Neural progenitor cell (in vitro differentiated cells): ENCODE results near the gene CAV3. TPM values are rescaled to one million over a fixed set of nuclear protein-coding genes. Genes with fewer than 3 reads are reported as not detected.
A peak's percentile ranks its signal among the peaks of the same experiment; 100 is the strongest.
"Not testable (repeated sequence)": the region's sequence is repeated elsewhere in the genome, so short reads cannot be mapped to it uniquely, and the experiment has no call there.

ENCODE experiments used
- DNase-seq: peaks from one replicate; pipeline ENCODE4 v3.0.0-alpha.2; 2016; ENCODE audit warnings: low spot score
- H2AFZ ChIP-seq: fragments of 200-600 bp; sonication (generic); replicated peaks from 2 replicates; pipeline ENCODE4 v1.6.1; 2016; ENCODE audit warnings: antibody characterized with exemption
- H3F3A ChIP-seq: fragments of 200-600 bp; sonication (generic); 2 replicates; pipeline ENCODE4 v1.6.1; 2016; ENCODE audit warnings: antibody characterized with exemption, low read depth
- H3K27ac ChIP-seq: fragments of 200-600 bp; sonication (generic); 2 replicates; pipeline ENCODE4 v1.5.1; 2016; ENCODE audit warnings: mild to moderate bottlenecking
- H3K27me3 ChIP-seq: fragments of 200-600 bp; sonication (generic); 2 replicates; pipeline ENCODE4 v1.6.1; 2016; ENCODE audit warnings: mild to moderate bottlenecking, moderate library complexity
- H3K36me3 ChIP-seq: fragments of 200-600 bp; sonication (generic); 2 replicates; pipeline ENCODE4 v1.5.1; 2016
- H3K4me1 ChIP-seq: fragments of 200-600 bp; sonication (generic); 2 replicates; pipeline ENCODE4 v1.6.1; 2016; ENCODE audit warnings: mixed run types
- H3K4me2 ChIP-seq: fragments of 200-600 bp; sonication (generic); 2 replicates; pipeline ENCODE4 v1.6.1; 2016
- H3K4me3 ChIP-seq: fragments of 200-600 bp; sonication (generic); 2 replicates; pipeline ENCODE4 v1.5.1; 2016
- H3K79me2 ChIP-seq: fragments of 200-600 bp; sonication (generic); 2 replicates; pipeline ENCODE4 v1.6.1; 2016; ENCODE audit warnings: low read depth
- H3K9ac ChIP-seq: fragments of 200-600 bp; sonication (generic); 2 replicates; pipeline ENCODE4 v1.6.1; 2016
- H3K9me3 ChIP-seq: fragments of 200-600 bp; sonication (generic); 2 replicates; pipeline ENCODE4 v1.5.1; 2016; ENCODE audit warnings: low read depth
- H4K20me1 ChIP-seq: fragments of 200-600 bp; sonication (generic); 2 replicates; pipeline ENCODE4 v1.6.1; 2016; ENCODE audit warnings: low read depth
- H3K27ac Mint-ChIP-seq: 3 replicates; pipeline ENCODE4 v1.8.0; 2021; ENCODE audit warnings: mixed read lengths
- H3K27me3 Mint-ChIP-seq: 2 replicates; pipeline ENCODE4 v1.8.0; 2022; ENCODE audit warnings: low read depth, mild to moderate bottlenecking, inconsistent platforms, moderate library complexity, mixed read lengths; ENCODE audit not compliant: insufficient read depth
- H3K36me3 Mint-ChIP-seq: 3 replicates; pipeline ENCODE4 v1.8.0; 2021; ENCODE audit warnings: mixed read lengths
- H3K4me1 Mint-ChIP-seq: 3 replicates; pipeline ENCODE4 v1.8.0; 2021; ENCODE audit warnings: mixed read lengths
- H3K4me3 Mint-ChIP-seq: 3 replicates; pipeline ENCODE4 v1.8.0; 2021; ENCODE audit warnings: mild to moderate bottlenecking, moderate library complexity, mixed read lengths
- H3K9me3 Mint-ChIP-seq: 3 replicates; pipeline ENCODE4 v1.8.0; 2020; ENCODE audit warnings: mixed read lengths
- EZH2 ChIP-seq: fragments of 200-600 bp; sonication (generic); IDR thresholded peaks from 2 replicates; pipeline ENCODE4 v1.6.1; 2017; ENCODE audit warnings: antibody characterized with exemption, mild to moderate bottlenecking, moderate library complexity
- EZH2phosphoT487 ChIP-seq: fragments of 200-600 bp; sonication (generic); IDR thresholded peaks from 2 replicates; pipeline ENCODE4 v1.6.1; 2017; ENCODE audit warnings: antibody characterized with exemption
- total RNA-seq: library from RNA; depleted of rRNA; stranded (reverse); fragments of >200 nt; gene quantifications from 2 replicates; pipeline ENCODE4 v1.2.3, GENCODE V29; 2015; ENCODE audit warnings: low replicate concordance
- TF ChIP-seq, protein P1 (sequence below): fragments of 200-600 bp; sonication (generic); IDR thresholded peaks from 2 replicates; pipeline ENCODE4 v1.5.1; 2017; ENCODE audit warnings: antibody characterized with exemption, mild to moderate bottlenecking

CAV3 gene
- total RNA-seq = not detected in 2 replicates

DNA sequence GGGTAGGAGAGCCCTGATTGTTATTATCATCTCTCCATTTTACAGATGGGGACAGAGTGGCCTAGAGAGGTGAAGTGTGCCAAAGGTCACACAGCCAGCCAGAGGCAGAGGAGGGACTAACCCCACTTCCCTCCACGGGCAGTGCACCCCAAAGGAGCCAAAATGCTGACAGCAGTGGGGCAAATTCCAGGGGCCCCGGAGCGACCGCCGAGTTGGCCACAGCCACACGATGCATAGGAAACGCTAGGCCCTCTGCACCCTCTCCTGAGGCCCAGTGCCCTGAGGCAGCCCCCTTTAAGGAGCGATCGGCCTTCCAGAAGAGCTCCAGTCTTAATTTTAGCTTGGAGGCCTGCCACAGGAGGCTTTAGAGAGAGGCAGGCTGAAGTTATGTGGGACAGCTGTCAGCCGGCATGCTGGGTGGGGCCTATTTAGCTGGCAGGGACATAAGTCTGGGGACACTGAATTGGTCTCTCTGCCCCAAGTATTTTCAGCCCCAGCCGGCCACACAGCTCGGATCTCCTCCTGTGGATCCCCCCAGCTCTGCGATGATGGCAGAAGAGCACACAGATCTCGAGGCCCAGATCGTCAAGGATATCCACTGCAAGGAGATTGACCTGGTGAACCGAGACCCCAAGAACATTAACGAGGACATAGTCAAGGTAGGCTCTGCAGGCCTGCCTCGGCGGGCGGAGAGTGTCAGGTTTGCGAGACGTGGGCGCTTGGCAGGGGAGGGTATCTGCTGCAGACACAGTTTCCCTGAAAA lies at the start of gene CAV3:
TSS of gene CAV3 (plus strand) at position 471 of the 763 bp plus-strand sequence. CDS start at position 546, 75 bp downstream.
- H3K36me3 ChIP-seq = no peaks in the 10 kb centered on the region
- H3K9ac ChIP-seq = no peak within 1 kb of the TSS
- H3K4me3 Mint-ChIP-seq = no peak within 1 kb of the TSS
- H3K27me3 ChIP-seq = no peaks in the 10 kb centered on the region
- no peak within 1 kb of the TSS for H3K4me2 ChIP-seq
- no peaks in the 10 kb centered on the region for H3K9me3 ChIP-seq
- H3K4me3 ChIP-seq = no peak within 1 kb of the TSS
- no peaks in the 10 kb centered on the region for H3F3A ChIP-seq
- H2AFZ ChIP-seq = no peak within 1 kb of the TSS
- H4K20me1 ChIP-seq = no peaks in the 10 kb centered on the region
- no peaks in the 10 kb centered on the region for H3K9me3 Mint-ChIP-seq
- H3K4me1 ChIP-seq = no peaks in the 10 kb centered on the region
- no peak for TF ChIP-seq EZH2phosphoT487
- TF ChIP-seq, protein P1, sequence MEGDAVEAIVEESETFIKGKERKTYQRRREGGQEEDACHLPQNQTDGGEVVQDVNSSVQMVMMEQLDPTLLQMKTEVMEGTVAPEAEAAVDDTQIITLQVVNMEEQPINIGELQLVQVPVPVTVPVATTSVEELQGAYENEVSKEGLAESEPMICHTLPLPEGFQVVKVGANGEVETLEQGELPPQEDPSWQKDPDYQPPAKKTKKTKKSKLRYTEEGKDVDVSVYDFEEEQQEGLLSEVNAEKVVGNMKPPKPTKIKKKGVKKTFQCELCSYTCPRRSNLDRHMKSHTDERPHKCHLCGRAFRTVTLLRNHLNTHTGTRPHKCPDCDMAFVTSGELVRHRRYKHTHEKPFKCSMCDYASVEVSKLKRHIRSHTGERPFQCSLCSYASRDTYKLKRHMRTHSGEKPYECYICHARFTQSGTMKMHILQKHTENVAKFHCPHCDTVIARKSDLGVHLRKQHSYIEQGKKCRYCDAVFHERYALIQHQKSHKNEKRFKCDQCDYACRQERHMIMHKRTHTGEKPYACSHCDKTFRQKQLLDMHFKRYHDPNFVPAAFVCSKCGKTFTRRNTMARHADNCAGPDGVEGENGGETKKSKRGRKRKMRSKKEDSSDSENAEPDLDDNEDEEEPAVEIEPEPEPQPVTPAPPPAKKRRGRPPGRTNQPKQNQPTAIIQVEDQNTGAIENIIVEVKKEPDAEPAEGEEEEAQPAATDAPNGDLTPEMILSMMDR = no peak
- TF ChIP-seq EZH2 = no peak
- H3K27ac ChIP-seq = no peak within 1 kb of the TSS
- no peaks in the 10 kb centered on the region for H3K36me3 Mint-ChIP-seq
- H3K79me2 ChIP-seq = no peaks in the 10 kb centered on the region
- peak within 1 kb of the TSS; percentile 40 for H3K27ac Mint-ChIP-seq
- H3K27me3 Mint-ChIP-seq = peaks cover 7% of the 10 kb centered on the region
- no peak for DNase-seq
- peaks cover 11% of the 10 kb centered on the region for H3K4me1 Mint-ChIP-seq

DNA sequence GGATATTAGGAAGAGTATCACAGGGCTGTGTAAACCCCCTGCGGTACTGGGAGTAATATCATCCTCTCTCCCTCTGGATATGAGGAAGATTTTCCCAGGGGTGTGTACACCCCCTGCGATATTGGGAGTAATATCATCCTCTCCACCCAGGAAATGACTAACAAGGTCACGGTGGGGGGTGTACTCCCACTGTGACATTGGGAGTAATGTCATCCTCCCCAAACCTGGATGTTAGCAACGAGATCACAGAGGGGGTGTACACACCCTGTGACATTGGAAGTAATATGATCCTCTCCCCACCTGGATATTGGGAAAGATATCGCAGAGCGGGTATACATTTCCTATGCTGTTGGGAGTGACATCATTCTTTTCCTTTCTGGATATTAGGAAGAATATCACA lies 48.6 kb upstream of the CAV3 start:
- H3K9me3 Mint-ChIP-seq = not testable (repeated sequence)
- peaks cover 17% of the 10 kb centered on the region for H3K4me1 Mint-ChIP-seq

DNA sequence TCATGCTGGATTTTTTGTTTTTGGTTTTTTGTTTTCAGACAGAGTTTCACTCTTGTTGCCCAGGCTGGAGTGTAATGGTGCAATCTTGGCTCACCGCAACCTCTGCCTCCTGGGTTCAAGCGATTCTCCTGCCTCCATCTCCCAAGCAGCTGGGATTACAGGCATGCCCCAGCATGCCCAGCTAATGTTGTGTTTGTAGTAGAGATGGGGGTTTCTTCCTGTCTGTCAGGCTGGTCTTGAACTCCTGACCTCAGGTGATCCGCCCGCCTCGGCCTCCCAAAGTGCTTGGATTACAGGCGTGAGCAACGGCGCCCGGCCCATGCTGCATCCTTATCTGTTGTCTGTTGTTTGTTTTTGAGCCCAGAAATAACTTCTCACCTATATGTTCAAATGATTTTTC lies 42.3 kb upstream of the CAV3 start:
- H3K4me3 Mint-ChIP-seq, H3K27ac Mint-ChIP-seq, H3K9ac ChIP-seq, H3K4me2 ChIP-seq, H3F3A ChIP-seq, H4K20me1 ChIP-seq, H3K36me3 Mint-ChIP-seq, H3K36me3 ChIP-seq, H3K27me3 Mint-ChIP-seq, H2AFZ ChIP-seq, H3K4me3 ChIP-seq, H3K9me3 Mint-ChIP-seq, H3K27ac ChIP-seq, H3K4me1 ChIP-seq, DNase-seq, H3K79me2 ChIP-seq, H3K27me3 ChIP-seq, H3K4me1 Mint-ChIP-seq, H3K9me3 ChIP-seq: not testable (repeated sequence)

More for the DNA sequence above, 48.6 kb upstream of the CAV3 start:
- not testable (repeated sequence) for H3K27me3 ChIP-seq, H3K36me3 ChIP-seq, H4K20me1 ChIP-seq, H3K4me3 Mint-ChIP-seq, H3K36me3 Mint-ChIP-seq, H3K4me2 ChIP-seq, H3K9ac ChIP-seq, H3F3A ChIP-seq, DNase-seq, H3K79me2 ChIP-seq, H3K27ac Mint-ChIP-seq, H3K27ac ChIP-seq, H2AFZ ChIP-seq, H3K27me3 Mint-ChIP-seq, H3K9me3 ChIP-seq, H3K4me3 ChIP-seq
- peaks cover 24% of the 10 kb centered on the region for H3K4me1 ChIP-seq

DNA sequence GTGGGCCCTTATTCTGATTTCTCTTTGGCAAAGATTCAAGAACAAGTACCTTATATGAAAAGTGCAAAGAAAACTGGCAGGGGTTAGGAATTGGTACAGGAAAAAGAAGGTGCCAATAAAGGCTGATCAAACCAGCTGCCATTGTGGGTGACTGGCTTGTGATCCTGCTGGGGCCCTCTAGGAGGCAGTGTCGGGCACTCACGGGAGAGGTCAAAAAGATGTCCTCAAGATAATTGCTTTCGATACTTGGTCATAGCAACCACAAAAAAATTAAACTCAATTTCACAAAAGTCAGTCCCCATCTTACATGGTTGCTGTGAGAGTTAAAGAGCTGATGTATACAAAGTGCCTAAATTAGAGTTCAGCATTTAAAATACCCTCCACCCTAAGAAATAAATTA lies 31.0 kb upstream of the CAV3 start:
- DNase-seq = peak; percentile 40
- no peaks in the 10 kb centered on the region for H4K20me1 ChIP-seq
- no peaks in the 10 kb centered on the region for H3K36me3 ChIP-seq
- H3K4me1 ChIP-seq = no peaks in the 10 kb centered on the region
- Mint-ChIP-seq H3K27me3 (no peaks in the 10 kb centered on the region), H3K4me3 (no peak overlapping the region), H3K4me1 (no peaks in the 10 kb centered on the region), H3K27ac (no peak overlapping the region), H3K36me3 (no peaks in the 10 kb centered on the region), H3K9me3 (peaks cover 6% of the 10 kb centered on the region)
- no peak overlapping the region for H3K9ac ChIP-seq
- H3K4me2 ChIP-seq = no peak overlapping the region
- no peak overlapping the region for H2AFZ ChIP-seq
- no peaks in the 10 kb centered on the region for H3K9me3 ChIP-seq
- no peak overlapping the region for H3K4me3 ChIP-seq
- TF ChIP-seq EZH2phosphoT487 = no peak
- TF ChIP-seq, protein P1 = peak; percentile 66
- H3K27ac ChIP-seq = no peak overlapping the region
- no peaks in the 10 kb centered on the region for H3K79me2 ChIP-seq
- H3F3A ChIP-seq = no peaks in the 10 kb centered on the region
- H3K27me3 ChIP-seq = peaks cover under 1% of the 10 kb centered on the region
